Measurements from ENCODE around the gene SLC37A3.
"Not testable (repeated sequence)": the region's sequence is repeated elsewhere in the genome, so short reads cannot be mapped to it uniquely, and the experiment has no call there.

The SLC37A3 gene

DNA sequence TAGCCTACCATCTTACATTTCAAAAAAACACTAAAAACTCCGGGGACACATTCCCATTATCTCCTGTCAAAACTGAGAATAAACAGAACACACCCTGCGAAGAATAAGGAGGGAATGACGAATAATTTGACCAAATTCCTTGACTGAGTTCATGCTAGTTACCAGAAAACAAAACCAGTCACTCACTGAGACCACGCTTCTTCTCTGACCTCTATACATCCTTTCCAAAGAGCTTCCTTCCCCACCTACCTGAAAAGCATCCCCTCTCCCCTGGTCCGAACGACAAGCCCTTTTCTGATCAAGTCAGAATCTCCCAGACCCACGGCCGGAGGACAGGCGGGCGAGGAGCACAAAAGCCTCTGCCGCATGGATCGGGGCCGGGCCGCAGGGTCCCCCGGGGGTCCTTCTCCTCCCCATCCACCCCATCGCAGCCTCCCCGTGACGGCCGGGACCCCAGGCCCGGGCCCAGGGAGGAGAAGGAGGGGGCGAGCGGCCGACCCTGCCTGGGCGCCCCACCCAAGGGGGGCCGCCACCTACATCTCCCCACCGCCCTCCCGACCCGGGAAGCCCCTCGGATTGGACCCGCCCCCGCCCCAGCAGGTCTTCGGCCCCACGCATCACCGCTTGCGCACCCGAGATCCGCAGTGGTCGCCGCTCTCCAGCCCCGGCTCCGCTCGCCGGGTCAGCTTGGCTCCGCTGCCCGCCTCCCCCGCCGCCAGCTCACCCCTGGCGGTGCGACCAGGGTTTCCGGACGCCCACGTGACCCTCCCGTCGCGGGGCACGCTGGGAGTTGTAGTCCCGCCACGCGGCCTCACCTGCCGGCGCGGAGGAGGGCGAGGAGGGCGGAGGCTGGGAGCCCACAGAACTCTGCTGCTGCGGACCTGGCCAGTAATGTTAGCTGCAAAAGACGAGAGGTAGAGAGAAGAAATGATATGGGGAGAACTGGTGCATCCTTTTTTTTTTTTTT lies at the start of gene SLC37A3:
Gene SLC37A3, minus strand, starts transcription at position 747 of the 967 bp plus-strand sequence. CDS start 16,004 bp downstream, outside the sequence.
- peak; percentile 33 for DNase-seq

- no peak for DNase-seq
Observed at GRCh38 chr7:140447841-140448240, 49.5 kb upstream of the SLC37A3 start.

DNA sequence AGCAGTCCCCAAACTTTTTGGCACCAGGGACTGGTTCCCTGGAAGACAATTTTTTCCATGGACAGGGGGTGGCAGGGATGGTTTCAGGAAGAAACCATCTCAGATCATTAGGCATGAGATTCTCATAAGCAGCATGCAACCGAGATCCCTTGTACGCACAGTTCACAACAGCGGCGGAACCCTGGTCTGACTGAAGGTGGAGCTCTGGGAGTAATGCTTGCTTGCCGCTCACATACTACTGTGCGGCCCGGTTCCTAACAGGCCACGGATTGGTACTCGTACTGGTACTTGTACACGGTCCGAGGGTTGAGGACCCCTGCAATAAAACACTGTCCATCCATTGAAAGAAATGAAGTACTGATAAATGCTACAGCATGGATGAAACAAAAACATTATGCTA lies 48.1 kb upstream of the SLC37A3 start:
- DNase-seq = no peak

GRCh38 chr7:140441519-140441918 lies 43.2 kb upstream of the SLC37A3 start:
- DNase-seq = no peak

- DNase-seq = no peak
Observed at GRCh38 chr7:140440593-140440992, 42.3 kb upstream of the SLC37A3 start.

DNA sequence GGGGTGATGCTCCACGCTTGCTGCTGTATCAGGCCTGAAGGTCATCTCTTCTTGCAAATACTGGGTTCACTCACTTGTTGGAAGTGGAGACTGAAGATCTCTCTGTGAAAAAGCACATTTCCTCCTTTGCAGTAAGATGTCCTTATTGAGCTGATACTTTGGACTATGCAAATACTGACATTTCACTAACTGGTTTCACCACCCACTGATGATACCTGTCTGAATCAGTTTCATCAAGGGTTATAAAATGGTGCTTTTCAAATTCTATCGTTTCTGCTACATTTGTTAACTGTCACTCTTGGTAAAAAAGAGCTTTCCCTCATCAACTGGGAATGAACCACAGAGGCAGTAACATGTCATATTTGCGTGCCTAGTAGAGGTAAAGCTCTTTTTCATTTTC lies 41.0 kb upstream of the SLC37A3 start:
- no peak for DNase-seq

- DNase-seq = no peak
Observed at GRCh38 chr7:140435252-140435895, 37.0 kb upstream of the SLC37A3 start.

DNA sequence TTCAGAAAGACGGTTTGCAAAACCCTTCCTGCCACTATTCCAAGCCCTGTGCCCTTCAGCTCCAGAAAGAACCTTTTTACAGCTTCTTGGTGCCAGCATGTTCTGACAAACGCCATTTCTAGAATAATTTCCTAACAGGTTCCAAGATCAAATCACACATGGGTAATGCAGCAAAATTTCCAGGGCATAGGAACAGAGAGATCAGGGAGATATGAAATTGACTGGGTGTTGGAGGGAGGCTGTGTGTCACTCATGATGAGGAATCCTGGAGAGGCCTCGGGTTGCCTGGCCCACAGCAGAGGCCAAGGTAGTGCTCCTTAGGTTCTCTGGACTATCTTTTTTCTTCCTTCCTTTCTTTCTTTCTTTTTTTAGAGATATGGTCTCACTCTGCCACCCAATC lies 35.1 kb upstream of the SLC37A3 start:
- DNase-seq = no peak

- DNase-seq = no peak
Observed at GRCh38 chr7:140426130-140426529, 27.8 kb upstream of the SLC37A3 start.

DNA sequence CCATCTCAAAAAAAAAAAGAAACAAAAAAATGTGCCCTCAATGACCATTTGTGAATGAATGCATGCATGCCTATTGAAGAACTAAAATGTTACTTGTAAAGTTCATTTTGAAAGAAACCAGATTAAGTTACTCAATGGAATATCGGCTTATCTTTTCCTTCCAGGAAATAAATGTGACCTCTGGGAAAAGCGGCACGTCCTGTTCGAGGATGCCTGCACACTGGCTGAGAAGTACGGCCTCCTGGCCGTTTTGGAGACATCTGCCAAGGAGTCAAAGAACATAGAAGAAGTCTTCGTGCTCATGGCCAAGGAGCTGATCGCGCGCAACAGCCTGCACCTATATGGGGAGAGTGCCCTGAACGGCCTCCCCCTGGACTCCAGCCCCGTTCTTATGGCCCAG lies 27.4 kb upstream of the SLC37A3 start:
- DNase-seq = no peak

DNA sequence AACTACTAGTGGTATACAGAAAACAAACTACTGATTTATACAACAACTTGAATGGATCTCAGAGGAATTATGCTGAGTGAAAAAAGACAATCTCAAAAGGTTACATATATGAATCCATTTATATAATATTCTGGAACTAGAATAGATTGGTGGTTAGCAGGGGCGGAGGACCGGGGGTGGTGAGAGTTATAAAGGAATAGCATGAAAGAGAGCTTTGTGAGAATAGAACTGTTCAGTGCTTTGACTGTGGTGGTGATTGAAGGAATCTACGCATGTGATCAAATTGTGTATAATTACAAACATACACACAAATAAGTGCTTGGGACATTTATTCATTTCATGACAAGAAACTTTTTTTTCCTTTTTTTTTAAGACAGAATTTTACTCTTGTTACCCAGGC lies 25.2 kb upstream of the SLC37A3 start:
- DNase-seq = no peak

- no peak for DNase-seq
Observed at GRCh38 chr7:140421521-140421920, 23.2 kb upstream of the SLC37A3 start.

DNA sequence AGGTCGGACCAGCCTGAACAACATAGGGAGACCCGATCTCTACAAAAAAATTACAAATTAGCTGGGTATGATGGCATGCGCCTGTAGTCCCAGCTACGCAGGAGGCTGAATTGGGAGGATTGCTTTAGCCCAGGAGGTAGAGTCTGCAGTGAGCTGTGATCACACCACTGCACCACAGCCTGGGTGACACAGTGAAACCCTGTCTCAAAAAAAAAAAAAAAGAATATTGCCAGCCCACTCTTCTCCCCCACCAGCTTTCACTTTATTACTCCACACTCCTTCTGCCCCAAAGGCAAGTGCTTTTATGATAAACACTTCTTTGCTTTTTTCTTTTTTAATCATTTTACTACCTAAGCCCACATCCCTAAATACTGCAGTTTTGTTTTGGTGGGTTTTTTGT lies 20.3 kb upstream of the SLC37A3 start:
- DNase-seq = no peak

- not testable (repeated sequence) for DNase-seq
Observed at GRCh38 chr7:140418156-140418472, 19.8 kb upstream of the SLC37A3 start.

- peak; percentile 27 for DNase-seq
Observed at GRCh38 chr7:140417456-140418155, 19.3 kb upstream of the SLC37A3 start.

DNA sequence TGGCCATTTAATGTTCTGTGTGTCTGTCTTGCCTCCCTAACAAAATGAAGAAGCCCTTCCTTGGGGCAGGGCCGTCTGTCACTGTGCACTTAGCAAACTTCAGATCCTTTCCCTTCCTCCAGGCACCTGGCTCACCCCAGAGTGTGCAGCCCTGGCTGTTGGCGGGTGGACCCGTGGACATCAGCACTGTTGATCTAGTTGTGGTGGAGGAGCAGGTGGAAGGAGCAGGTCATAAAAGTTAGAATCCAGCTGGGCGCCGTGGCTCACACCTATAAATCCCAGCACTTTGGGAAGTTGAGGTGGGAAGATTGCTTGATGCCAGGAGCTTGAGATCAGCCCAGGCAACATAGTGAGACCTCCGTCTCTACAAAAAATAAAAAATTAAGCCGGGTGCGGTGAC lies 18.2 kb upstream of the SLC37A3 start:
- DNase-seq = no peak

DNA sequence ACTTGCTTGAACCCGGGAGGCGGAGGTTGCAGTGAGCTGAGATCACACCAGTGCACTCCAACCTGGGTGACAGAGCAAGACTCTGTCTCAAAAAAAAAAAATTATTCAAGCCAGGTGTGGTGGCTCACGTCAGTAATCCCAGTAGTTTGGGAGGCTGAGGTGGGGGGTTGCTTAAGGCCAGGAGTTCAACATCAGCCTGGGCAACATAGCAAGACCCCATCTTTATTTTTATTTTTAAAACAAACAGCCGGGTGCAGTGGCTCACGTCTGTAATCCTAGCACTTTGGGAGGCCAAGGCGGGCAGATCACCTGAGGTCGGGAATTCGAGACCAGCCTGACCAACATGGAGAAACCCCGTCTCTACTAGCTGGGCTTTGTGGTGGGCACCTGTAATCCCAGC lies 17.5 kb upstream of the SLC37A3 start:
- not testable (repeated sequence) for DNase-seq

DNA sequence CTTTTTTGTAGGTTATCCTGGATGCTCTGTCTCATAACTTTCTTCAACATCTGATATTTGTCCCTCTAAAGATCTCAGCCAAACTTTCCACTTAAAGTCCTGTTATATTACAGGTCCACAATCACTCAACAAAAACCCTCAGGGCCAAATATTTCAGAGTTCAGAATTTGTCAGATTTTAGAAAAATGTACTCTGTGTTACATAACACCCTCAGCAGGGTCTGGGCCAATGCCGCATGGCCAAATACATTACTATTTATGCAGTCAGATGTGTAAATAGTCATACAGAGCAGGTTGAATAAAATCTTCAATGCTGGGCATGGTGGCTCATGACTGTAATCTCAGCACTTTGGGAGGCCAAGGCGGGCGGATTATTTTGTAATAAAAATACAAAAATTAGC lies 17.0 kb upstream of the SLC37A3 start:
- no peak for DNase-seq

DNA sequence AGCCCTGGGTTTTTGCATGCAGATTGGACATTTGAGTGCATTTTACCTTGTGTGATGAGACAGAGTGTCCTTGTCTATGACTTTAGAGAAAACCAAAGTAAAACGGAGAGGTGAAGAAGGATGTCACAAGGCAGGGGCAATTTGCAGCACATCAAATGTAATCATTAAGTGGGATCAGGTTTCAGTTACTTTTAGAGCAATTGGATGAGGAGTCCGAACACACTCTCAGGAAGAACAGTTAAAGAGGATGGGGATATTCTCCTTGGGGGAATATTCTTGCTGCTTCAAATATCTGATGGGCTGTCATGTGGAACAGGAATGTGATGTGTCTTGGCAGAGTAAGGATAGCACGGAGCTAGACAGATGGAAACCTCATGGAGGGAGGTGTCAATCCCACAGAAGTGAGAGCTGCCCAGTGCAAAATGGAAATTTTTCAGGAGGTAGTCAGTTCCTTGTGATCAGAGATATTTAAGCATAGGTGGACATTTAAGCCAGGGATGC lies 6.3 kb upstream of the SLC37A3 start:
- no peak for DNase-seq

DNA sequence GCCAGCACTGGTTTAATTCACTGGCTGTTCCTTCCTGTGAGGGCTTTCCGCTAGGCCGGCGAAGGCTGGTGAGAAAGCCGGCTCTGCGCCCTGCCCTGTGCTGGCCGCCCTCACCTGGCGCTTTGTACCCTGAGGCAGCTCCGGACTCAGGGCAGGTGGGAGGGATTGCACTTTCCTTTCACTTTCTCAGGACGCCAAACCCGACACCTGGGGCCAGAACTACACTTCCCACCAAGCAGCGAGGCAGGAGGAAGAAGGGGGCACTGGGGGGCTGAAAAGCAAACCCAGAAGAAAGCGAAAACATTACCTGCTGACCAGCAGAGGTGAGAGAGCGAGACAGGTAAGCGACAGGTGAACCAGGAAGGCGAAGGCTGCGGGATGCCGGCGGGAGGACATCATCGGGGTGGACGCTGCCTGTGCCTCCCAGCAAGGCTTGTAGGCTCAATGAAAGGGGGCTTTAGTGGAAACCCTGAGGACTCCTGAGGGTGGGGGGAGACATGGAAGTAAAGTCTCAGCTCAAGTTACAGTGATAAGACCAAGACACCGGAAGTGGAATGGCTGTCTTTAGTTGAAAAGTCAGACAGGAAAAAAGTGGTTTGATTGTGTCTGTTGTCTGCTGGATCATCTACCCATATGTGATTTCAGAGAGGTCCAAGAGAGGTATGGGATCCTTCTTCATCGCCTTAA lies 5.7 kb upstream of the SLC37A3 start, which contains the start of gene RAB19:
Gene RAB19, plus strand, starts transcription at position 181 of the 687 bp plus-strand sequence. CDS start 3,589 bp downstream, outside the sequence.
- no peak for DNase-seq

GRCh38 chr7:140402178-140402835 lies 4.0 kb upstream of the SLC37A3 start:
- DNase-seq = no peak

- no peak for DNase-seq
Observed at GRCh38 chr7:140400381-140400780, 2.1 kb upstream of the SLC37A3 start.

Measured in DMS 273 treated with DMSO at 0.1 percent for 48 hours (cell line).